Fibroblast of lung (primary cell): ENCODE measurements around the gene TTC33. TPM values are rescaled to one million over a fixed set of nuclear protein-coding genes. Genes with fewer than 3 reads are reported as not detected.

Experiments used
- DNase-seq, 2 donors: peaks; one replicate each; pipeline versions ENCODE4 v3.0.0 to v3.0.0-alpha.2; 2010; ENCODE audit warnings: low read depth in 2 of 2
- H2AFZ ChIP-seq: 2 replicates; pipeline ENCODE4 v1.5.1; 2012; ENCODE audit warnings: low read length, control low read depth, inconsistent platforms
- H3K27ac ChIP-seq: 2 replicates; pipeline ENCODE4 v1.5.1; 2011; ENCODE audit warnings: low read length, control low read depth; ENCODE audit not compliant: insufficient read depth
- H3K27me3 ChIP-seq: 2 replicates; pipeline ENCODE4 v1.5.1; 2011; ENCODE audit warnings: mild to moderate bottlenecking, low read length; ENCODE audit not compliant: control insufficient read depth, insufficient read depth
- H3K36me3 ChIP-seq: 2 replicates; pipeline ENCODE4 v1.5.1; 2011; ENCODE audit warnings: low read length; ENCODE audit not compliant: control insufficient read depth, insufficient read depth
- H3K4me1 ChIP-seq: 2 replicates; pipeline ENCODE4 v1.5.1; 2011; ENCODE audit warnings: low read length; ENCODE audit not compliant: control insufficient read depth, insufficient read depth; ENCODE audit errors: extremely low read depth
- H3K4me2 ChIP-seq: 2 replicates; pipeline ENCODE4 v1.5.1; 2011; ENCODE audit warnings: low read length, control low read depth; ENCODE audit not compliant: insufficient read depth; ENCODE audit errors: extremely low read depth
- H3K4me3 ChIP-seq, 4 experiments: fragments of 200-600 bp in 1 of 4; sonication (generic) in 1 of 4; replicated peaks in 1 of 4; 2 replicates each; pipeline ENCODE4 v1.5.1; 2011 to 2016; ENCODE audit warnings: low read length in 4 of 4, low read depth in 3 of 4, mild to moderate bottlenecking in 3 of 4, control low read depth in 2 of 4, inconsistent platforms in 1 of 4, mixed read lengths in 1 of 4; ENCODE audit not compliant: insufficient read depth in 1 of 4; ENCODE audit errors: control extremely low read depth in 1 of 4
- H3K79me2 ChIP-seq: 2 replicates; pipeline ENCODE4 v1.5.1; 2012; ENCODE audit warnings: mild to moderate bottlenecking, low read length, inconsistent platforms; ENCODE audit not compliant: control insufficient read depth, insufficient read depth
- H3K9ac ChIP-seq: 2 replicates; pipeline ENCODE4 v1.5.1; 2011; ENCODE audit warnings: mild to moderate bottlenecking, low read length, control low read depth; ENCODE audit not compliant: insufficient read depth
- H3K9me3 ChIP-seq: 2 replicates; pipeline ENCODE4 v1.5.1; 2012; ENCODE audit warnings: low read depth, low read length; ENCODE audit not compliant: control insufficient read depth, insufficient read depth
- H4K20me1 ChIP-seq: 2 replicates; pipeline ENCODE4 v1.5.1; 2011; ENCODE audit warnings: low read length; ENCODE audit not compliant: control insufficient read depth, insufficient read depth; ENCODE audit errors: extremely low read depth
- EZH2 ChIP-seq: IDR thresholded peaks from 2 replicates; pipeline ENCODE4 v1.5.1; 2012; ENCODE audit warnings: low read length, control low read depth, mild to moderate bottlenecking; ENCODE audit errors: missing control alignments
- polyA plus RNA-seq, 2 donors: library from polyadenylated mRNA; depleted of rRNA in 1 of 2; stranded (reverse) in 1 of 2; unstranded in 1 of 2; fragments of >200 nt; gene quantifications; 2 replicates each; pipeline ENCODE4 v1.2.1, GENCODE V29; 2011 to 2012; ENCODE audit warnings: missing spikeins in 1 of 2
- total RNA-seq: library from RNA; depleted of rRNA; stranded (reverse); fragments of >200 nt; gene quantifications from 2 replicates; pipeline ENCODE4 v1.2.1, GENCODE V29; 2014
- TF ChIP-seq, protein P1 (sequence below), 2 donors: IDR thresholded peaks in 1 of 2; conservative IDR thresholded peaks in 1 of 2; 1 replicate in 1 of 2; 2 replicates in 1 of 2; pipeline ENCODE4 v1.5.1; 2011 to 2012; ENCODE audit warnings: low read length in 2 of 2, control low read depth in 1 of 2, inconsistent platforms in 1 of 2, low read depth in 1 of 2, mild to moderate bottlenecking in 1 of 2

Gene TTC33
- total and polyA plus RNA-seq, 2 donors (not counting 1 experiment from before 2014, with no cell fraction given), result 8.7 to 16.3 TPM

DNA sequence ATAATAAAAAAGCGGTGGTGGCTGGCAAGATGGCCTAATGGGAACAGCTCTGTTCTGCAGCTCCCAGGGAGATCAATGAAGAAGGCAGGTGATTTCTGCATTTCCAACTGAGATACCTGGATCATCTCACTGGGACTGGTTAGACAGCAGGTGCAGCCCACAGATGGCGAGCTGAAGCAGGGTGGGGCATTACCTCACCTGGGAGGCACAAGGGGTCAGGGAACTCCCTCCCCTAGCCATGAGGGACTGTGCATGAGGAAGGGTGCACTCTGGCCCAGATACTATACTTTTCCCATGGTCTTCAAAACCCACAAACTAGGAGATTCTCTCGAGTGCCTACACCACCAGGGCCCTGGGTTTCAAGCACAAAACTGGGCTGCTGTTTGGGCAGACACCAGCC, 121.6 kb downstream of the TTC33 start:
- no peaks in the 10 kb centered on the region for H4K20me1 ChIP-seq
- no peak for DNase-seq
- no peaks in the 10 kb centered on the region for H3K36me3 ChIP-seq
- H3K27ac ChIP-seq, result no peak overlapping the region
- H3K4me2 ChIP-seq, result no peak overlapping the region
- no peak overlapping the region for H2AFZ ChIP-seq
- no peak overlapping the region for H3K9ac ChIP-seq
- H3K4me1 ChIP-seq, result no peaks in the 10 kb centered on the region
- H3K4me3 ChIP-seq, result no peak overlapping the region
- no peaks in the 10 kb centered on the region for H3K79me2 ChIP-seq
- TF ChIP-seq EZH2, result no peak
- TF ChIP-seq, protein P1, sequence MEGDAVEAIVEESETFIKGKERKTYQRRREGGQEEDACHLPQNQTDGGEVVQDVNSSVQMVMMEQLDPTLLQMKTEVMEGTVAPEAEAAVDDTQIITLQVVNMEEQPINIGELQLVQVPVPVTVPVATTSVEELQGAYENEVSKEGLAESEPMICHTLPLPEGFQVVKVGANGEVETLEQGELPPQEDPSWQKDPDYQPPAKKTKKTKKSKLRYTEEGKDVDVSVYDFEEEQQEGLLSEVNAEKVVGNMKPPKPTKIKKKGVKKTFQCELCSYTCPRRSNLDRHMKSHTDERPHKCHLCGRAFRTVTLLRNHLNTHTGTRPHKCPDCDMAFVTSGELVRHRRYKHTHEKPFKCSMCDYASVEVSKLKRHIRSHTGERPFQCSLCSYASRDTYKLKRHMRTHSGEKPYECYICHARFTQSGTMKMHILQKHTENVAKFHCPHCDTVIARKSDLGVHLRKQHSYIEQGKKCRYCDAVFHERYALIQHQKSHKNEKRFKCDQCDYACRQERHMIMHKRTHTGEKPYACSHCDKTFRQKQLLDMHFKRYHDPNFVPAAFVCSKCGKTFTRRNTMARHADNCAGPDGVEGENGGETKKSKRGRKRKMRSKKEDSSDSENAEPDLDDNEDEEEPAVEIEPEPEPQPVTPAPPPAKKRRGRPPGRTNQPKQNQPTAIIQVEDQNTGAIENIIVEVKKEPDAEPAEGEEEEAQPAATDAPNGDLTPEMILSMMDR (conservative IDR thresholded peaks at IDR 0.05 in 1 of 2, IDR thresholded peaks at IDR 0.05 in 1 of 2; ENCODE audit: low read depth in 1 of 2, low read length in 2 of 2), result no peak
- no peaks in the 10 kb centered on the region for H3K27me3 ChIP-seq
- H3K9me3 ChIP-seq, result no peaks in the 10 kb centered on the region

DNA sequence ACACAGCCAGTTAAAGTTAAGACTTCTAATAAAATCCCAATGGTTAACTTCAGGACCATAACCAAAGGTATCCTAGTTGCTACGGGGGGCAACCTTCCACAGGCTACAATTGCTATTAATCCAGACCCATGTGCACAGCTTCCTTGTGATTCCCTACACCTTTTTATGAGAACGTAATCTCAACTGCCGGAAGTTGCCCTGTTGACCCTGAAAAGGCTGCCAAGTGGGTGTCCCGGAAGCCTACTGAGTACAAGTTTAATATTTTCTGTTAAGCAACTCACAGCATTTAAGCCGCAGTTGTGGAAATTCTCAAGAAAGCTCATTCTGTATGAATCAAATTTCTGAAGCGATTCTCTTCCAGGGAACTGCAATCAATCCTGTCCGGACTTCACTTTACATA, 124.5 kb downstream of the TTC33 start:
- H3K36me3 ChIP-seq, result no peaks in the 10 kb centered on the region
- H3K27me3 ChIP-seq, result no peaks in the 10 kb centered on the region
- H3K4me3 ChIP-seq, result no peak overlapping the region
- H3K9ac ChIP-seq, result no peak overlapping the region
- no peak overlapping the region for H3K4me2 ChIP-seq
- no peak for DNase-seq
- no peak overlapping the region for H3K27ac ChIP-seq
- no peaks in the 10 kb centered on the region for H4K20me1 ChIP-seq
- no peak overlapping the region for H2AFZ ChIP-seq
- no peaks in the 10 kb centered on the region for H3K4me1 ChIP-seq
- H3K79me2 ChIP-seq, result no peaks in the 10 kb centered on the region
- H3K9me3 ChIP-seq, result no peaks in the 10 kb centered on the region
- TF ChIP-seq, protein P1 (conservative IDR thresholded peaks at IDR 0.05 in 1 of 2, IDR thresholded peaks at IDR 0.05 in 1 of 2; ENCODE audit: low read depth in 1 of 2, low read length in 2 of 2), result no peak
- no peak for TF ChIP-seq EZH2

DNA sequence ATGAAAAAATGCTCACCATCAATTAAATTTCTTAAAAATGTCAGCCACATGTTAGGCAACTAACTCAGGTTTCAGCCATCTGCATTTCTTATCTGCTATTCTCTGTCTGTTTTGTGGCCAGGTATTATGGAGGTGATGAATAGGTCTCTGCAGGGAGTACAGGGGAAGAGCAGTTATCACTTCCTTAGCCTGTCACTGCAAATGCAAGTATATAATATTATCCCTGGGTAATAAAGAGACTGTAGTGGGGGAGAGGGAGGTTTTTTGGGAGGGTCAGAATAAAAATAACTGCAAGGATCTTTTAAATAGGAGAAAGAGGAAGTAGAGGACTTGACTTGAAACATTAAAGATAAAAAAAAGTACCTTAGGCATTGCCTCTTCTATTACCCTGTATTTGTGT, 125.6 kb downstream of the TTC33 start:
- Histone ChIP-seq H3K79me2 (no peaks in the 10 kb centered on the region), H3K4me1 (no peaks in the 10 kb centered on the region), H3K27me3 (no peaks in the 10 kb centered on the region), H2AFZ (no peak overlapping the region), H3K36me3 (no peaks in the 10 kb centered on the region), H3K27ac (no peak overlapping the region), H3K9ac (no peak overlapping the region), H3K4me3 (no peak overlapping the region), H3K9me3 (no peaks in the 10 kb centered on the region), H3K4me2 (no peak overlapping the region), H4K20me1 (no peaks in the 10 kb centered on the region)
- no peak for DNase-seq
- TF ChIP-seq, protein P1 (conservative IDR thresholded peaks at IDR 0.05 in 1 of 2, IDR thresholded peaks at IDR 0.05 in 1 of 2; ENCODE audit: low read depth in 1 of 2, low read length in 2 of 2), result no peak
- no peak for TF ChIP-seq EZH2
